Renal pelvis (tissue), 4 donors: ENCODE results near the gene SCTR. TPM values are rescaled to one million over a fixed set of nuclear protein-coding genes. Genes with fewer than 3 reads are reported as not detected.

Experiments used
- DNase-seq: peaks from one replicate; pipeline ENCODE4 v3.0.0-alpha.2; 2013
- polyA plus RNA-seq, 3 donors: library from polyadenylated mRNA; unstranded; fragments of 120-200 nt; gene quantifications; one replicate each; pipeline ENCODE4 v1.2.1, GENCODE V29; 2013; ENCODE audit not compliant: insufficient read length in 3 of 3

The SCTR gene
- polyA plus RNA-seq, 3 donors: 8.2 to 21.3 (median 21.2) TPM

- DNase-seq: peak; percentile 83
Observed at GRCh38 chr2:119431155-119431975, 92.9 kb downstream of the SCTR start, which contains the start of gene TMEM37. Gene TMEM37 (plus strand): TSS chr2:119431854. CDS start chr2:119431904, 50 bp downstream.

GRCh38 chr2:119430023-119430498, 94.2 kb downstream of the SCTR start:
- DNase-seq: no peak

- no peak for DNase-seq
Observed at GRCh38 chr2:119429225-119429981, 94.9 kb downstream of the SCTR start.

GRCh38 chr2:119428488-119429224, 95.6 kb downstream of the SCTR start:
- no peak for DNase-seq

GRCh38 chr2:119427756-119428155, 96.5 kb downstream of the SCTR start:
- no peak for DNase-seq

- no peak for DNase-seq
Observed at GRCh38 chr2:119426801-119427395, 97.4 kb downstream of the SCTR start.

GRCh38 chr2:119426396-119426675, 97.9 kb downstream of the SCTR start:
- DNase-seq: no peak

GRCh38 chr2:119425620-119426395, 98.5 kb downstream of the SCTR start:
- no peak for DNase-seq

GRCh38 chr2:119425119-119425405, 99.2 kb downstream of the SCTR start:
- DNase-seq: no peak

GRCh38 chr2:119424284-119425118, 99.8 kb downstream of the SCTR start:
- no peak for DNase-seq

GRCh38 chr2:119423811-119424210, 100.5 kb downstream of the SCTR start:
- no peak for DNase-seq

GRCh38 chr2:119423108-119423444, 101.2 kb downstream of the SCTR start:
- DNase-seq: no peak

- DNase-seq: no peak
Observed at GRCh38 chr2:119422360-119423107, 101.7 kb downstream of the SCTR start.

- no peak for DNase-seq
Observed at GRCh38 chr2:119421741-119422140, 102.5 kb downstream of the SCTR start.

GRCh38 chr2:119421304-119421703, 103.0 kb downstream of the SCTR start:
- no peak for DNase-seq

GRCh38 chr2:119419803-119420508, 104.3 kb downstream of the SCTR start:
- DNase-seq: no peak

- DNase-seq: no peak
Observed at GRCh38 chr2:119419065-119419464, 105.2 kb downstream of the SCTR start.

- DNase-seq: no peak
Observed at GRCh38 chr2:119417908-119418307, 106.4 kb downstream of the SCTR start.

- no peak for DNase-seq
Observed at GRCh38 chr2:119416299-119416923, 107.9 kb downstream of the SCTR start.
